ENCODE data around the gene ERFL. TPM values are rescaled to one million over a fixed set of nuclear protein-coding genes. Genes with fewer than 3 reads are reported as not detected.
"Not testable (repeated sequence)": the region's sequence is repeated elsewhere in the genome, so short reads cannot be mapped to it uniquely, and the experiment has no call there.

The ERFL gene
- total RNA-seq, 1 donor from 2014 or later = not detected

DNA sequence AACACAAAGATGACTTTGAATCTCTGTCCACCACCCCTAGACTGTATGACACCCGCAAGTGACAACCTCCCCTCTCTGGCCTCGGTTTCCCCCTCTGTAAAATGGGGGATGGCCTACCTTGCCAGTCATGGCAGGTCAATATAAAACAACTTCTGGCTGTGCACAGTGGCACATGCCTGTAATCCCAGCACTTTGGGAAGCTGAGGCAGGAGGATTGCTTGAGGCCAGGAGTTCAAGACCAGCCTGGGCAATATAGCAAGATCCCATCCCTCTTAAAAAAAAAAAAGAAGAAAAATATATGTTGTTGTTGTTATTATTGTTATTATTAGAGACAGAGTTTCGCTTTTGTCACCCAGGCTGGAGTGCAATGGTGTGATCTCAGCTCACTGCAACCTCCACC is 52.3 kb downstream of the ERFL start:
- not testable (repeated sequence) for ATAC-seq

DNA sequence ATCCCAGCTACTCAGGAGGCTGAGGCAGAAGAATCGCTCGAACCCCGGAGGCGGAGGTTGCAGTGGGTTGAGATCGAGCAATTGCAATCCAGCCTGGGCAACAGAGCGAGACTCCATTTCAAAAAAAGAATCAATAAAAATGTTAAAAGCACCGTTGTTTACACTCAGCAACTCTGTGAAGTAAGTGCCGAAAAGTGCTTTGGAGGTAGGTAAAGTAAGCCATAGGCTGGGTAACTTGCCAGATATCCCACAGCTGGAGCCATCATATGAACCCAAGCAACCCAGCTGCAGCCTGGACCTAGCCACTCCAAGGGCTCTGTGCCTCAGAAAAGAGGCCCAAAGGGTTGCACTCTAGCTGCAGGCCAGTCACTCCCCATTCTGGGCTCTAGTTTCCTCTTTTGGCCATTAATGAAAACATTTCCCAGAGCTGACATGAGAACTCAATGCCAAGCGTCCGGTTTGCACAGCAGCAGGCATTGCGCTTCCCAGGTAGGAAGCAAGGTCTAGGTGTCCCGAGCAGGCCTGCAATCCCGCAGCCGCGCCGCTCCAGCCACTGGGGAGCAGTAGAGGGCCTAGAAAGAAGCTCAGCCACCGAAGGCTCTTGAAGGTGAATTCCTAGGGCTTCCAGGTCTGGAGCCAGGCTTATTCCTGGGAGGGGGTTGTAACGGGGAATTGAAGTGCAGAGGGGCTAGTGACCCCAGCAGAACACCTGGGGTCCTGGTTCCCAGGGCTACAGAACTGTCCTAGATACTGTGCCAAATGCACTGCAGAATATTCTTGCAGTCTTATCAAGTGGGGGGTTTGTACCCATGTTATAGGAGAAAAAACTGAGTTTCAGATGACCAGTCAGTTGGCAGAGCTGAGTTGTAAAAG is 55.2 kb downstream of the ERFL start:
- ATAC-seq = peak; percentile 58

DNA sequence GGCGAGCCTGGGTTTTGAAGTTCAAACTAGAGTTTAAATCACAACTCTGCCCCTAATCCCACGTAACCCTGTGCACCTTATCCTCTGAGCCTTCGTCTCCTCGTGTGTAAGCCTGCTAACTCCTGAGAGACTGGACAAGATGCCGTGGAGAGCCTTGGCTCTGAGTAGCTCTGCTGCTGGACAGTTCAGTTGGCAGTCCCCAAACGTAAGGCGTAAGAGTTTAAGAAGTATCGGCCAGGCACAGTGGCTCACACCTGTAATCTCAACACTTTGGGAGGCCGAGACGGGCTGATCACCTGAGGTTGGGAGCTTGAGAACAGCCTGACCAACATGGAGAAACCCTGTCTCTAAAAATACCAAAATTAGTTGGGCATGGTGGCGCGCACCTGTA is 55.9 kb downstream of the ERFL start:
- ATAC-seq = no peak

DNA sequence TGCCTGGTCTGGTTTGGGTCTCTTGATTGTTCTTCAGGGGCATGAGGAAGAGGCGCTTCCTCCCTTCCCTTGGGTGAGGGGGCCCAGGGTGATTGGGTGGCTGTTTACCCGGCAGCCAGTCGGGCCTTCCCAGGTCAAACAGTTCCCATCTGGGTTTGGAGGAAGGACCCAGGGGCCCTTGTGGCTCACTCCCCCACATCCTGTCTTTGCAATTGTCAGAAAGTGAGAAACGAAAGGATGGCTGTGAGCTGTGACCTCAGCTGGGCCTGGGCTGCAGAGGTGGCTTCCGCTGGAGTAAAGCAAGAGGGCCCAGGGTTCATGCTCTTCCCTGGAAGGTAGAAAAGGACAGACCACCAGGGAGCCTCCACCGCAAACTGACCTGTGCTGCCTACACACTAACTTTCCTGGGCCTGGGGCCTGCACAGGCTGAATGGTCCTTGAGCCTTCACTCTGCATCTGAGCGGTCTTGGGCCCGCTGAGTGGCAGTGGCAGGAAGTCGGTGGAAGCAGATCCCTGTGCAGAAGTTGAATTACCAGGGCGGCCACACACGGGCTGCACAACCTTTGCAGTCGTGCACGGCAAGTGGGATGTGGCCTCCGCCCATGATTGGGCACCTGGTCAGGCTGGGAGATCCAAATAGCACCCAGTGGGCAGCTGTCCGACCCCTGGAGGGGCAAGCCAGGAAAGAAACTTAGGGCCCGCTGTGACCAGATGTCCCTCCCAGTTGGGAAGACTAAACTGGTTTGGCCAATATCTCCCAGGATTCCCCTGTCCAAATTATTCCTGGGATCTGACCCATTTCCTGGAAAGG is 56.5 kb downstream of the ERFL start:
- peak; percentile 12 for ATAC-seq

DNA sequence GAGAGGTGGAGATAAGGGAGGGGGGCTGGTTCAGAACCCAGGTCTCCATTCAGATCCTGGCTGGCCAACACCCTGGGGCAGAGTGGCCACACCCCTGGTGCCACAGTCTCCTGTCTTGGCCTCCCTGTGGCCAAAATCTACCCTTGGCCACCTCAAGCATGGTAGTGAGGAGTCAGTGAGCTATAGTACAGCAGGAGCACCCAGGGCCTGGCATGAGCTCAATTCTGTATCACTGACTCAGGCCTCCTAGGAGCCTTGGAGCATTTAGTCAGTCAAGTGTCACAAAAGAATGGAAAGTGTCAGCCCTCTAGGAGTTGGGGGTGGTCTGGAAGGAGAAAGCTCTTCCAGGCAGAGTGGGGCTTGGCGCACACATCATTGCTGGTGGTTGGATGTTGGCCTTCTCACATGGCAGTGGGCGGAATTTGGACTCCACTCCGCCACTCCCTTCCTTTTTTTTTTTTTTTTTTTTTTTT is 57.8 kb downstream of the ERFL start:
- peak; percentile 4 for ATAC-seq

DNA sequence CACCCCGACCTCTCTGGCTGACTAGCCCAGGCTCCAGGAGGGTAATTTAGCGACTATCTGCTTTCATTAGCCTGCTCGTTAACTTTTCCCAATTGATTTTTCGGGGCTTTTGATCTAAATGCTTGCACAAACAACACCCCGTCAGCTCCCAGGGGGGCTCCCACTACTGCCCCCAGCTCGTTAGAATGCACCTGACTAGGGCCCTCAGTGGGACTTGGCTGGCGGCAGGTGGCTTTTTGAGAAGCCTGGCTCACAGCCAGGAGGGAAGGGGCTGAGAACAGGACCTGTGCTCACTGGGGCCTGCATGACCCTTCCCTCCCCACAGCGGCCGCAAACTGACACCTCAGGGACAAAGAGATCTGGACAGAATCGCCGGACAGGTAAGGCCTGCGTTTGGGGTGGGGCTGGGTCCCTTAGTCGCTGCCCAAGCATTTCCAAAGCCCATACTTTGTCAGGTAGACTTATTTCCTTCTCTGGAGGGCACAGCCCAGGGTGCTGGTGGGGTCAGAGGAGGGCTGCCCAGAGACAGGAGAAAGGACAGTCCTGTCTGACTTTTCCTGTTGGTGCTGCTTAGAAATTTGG is 58.8 kb downstream of the ERFL start:
- no peak for ATAC-seq

DNA sequence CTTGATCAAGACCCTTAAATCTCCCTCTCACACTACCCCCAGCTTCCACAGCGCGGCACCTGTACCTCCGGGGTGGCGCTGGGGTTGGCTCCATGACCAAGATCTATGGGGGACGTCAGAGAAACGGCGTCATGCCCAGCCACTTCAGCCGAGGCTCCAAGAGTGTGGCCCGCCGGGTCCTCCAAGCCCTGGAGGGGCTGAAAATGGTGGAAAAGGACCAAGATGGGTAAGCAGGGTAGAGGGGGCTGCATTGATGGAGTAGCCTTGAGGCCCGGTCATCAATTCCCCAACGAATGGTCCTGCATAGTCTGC is 59.3 kb downstream of the ERFL start:
- no peak for ATAC-seq

DNA sequence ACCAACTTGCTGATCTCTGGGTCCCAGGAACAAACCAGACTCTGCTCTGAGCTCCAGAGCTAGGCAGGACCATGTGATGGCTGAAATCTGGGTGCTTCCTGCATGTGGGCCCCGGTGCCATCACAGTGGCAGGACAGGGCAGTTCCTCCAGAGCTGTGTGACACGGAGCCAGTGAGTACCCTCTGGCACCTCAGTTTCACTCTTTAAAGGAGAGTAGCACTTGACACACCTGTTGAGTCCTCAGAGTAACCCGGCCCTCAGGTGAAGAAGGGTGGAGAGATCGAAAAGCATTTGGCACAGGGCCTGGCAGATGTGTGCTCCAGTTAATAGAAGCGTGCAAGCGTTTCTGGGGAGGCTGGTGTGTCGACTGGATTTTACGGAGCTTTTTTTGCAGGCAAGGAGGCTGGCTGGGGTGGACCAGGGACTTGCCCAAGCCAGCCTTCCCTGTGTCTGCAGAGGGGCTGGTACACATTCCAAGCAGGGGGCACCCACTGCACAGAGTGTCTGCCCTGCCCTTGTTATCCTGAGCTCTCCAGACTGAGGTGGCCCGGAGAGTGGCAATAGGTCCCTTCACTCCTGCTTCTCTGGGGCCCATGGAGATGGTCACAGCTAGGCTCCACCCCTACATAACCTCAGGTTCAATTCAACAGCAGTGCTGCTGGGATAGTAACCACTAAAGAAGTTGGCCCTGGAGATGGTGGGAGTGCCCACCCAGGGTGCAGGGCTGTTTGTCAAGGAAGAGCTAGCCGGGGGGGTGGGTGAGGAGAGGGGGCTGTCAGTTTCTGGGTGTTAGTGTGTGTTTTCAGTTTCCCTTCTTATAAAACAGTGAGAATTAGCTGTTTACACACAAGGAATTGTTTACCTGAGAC is 59.9 kb downstream of the ERFL start:
- peak; percentile 19 for ATAC-seq

DNA sequence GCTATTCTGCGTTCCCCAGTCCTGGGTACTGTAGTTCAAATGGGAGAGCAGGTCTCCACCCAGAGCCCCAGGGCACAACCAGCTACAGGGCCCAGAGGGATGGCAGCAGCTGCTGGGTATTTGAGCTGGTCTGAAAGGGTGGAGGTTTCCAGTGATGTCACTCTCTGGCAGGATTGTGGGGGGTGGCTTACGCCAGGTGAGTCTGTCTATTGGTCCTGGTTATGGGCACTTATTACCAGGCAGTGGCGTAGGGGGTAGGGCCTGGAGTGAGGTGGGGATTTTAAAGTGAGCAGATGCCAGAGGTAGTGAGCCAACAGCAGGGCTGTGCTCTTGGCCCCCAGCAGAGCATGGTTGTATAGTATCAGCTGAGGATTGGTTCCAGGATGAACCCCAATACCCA is 62.0 kb downstream of the ERFL start:
- no peak for ATAC-seq

DNA sequence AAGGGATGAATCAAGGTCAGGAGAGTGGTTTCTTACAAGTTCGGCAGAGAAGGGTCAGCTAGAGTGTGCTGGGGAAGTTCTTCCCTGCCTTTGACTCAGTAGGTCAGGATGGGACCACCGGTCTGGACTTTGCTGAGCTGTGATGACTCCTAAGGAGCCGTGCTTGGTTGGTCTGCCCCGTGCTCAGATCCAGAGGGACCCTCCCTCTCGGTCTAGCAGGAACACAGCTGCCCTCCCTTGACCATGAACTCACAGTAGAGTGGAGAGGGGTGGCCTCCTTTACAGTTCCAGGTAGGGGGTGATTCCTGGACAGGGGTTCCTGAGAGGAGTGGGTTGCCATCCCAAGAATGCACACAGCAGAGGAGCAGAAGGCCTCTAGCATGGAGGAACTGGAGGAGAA is 63.9 kb downstream of the ERFL start:
- ATAC-seq = no peak

DNA sequence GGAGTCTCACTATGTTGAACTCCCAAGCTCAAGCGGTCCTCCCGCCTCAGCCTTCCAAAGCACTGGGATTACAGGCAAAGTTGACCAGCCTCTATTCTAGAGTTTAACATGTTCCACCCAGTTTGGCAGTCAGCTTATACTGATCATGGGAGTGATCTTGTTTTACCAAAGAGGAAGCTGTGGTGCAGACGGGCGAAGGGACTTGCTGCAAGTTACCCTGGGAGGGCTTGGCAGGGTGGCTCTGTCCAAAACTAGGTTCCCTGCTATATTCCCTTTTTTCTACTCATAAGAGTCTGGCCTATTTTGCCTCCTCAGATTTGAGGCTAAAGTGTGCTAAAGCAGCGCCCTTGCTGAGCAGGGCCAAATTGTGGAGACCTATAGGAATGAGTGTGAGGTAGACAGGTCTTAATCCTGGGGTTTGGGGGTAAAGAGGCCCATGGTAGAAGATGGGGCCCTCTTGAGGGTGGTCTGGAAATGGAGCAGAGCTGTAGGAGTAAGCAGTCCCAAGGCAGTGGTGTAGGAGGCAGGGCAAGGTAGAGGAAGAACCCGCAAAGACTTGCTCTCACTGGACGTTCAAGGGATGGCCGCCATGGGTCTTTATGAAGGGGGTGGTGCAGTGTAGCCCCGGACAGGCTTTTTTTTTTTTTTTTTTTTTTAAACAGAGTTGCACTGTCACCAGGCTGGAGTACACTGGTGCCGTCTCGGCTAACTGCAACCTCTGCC is 64.9 kb downstream of the ERFL start:
- no peak for ATAC-seq

DNA sequence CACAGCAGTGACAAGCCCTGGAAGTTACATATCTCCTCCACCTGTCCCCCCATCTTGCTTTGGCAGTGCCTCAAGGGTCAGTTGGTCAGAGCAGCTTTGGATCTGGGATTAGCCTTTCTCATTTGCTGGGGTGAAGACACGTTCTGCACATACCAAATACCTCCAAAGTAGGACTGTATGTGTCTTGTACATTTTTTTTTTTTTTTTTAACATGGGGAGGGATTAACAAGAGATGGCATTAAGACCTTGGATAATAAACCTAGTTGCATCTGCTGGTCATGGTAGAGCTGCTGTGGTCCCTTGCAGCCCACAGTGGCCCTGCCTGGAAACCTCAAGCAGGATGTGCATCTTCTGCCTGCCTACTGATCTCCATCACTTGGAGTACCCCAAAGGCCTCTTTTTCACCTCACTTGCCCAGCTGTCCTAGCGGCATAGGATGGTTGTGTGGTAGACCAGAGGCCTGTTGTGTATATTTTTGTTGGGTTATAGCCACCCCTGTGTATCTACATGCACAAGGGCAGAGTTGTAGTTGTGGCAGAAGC is 65.7 kb downstream of the ERFL start:
- ATAC-seq = no peak

DNA sequence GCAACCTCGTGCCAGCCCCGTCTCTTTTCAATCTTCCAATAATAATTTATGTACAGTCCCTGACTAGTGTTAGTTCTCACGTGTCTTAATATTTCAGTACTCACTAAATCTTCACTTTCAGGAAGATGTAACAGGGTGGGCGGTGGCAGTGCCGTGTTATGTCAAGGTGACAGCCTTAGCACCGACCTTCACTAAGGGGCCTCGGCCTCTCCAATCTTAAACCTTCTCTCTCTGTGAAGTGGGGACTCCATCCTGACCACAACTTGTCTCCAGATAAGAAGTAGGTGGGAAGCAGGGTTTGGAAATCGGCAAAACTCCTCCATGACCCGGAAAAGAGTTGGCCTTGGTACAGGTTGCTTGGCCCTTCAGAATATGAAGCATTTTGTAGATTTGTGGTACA is 66.4 kb downstream of the ERFL start:
- no peak for ATAC-seq

DNA sequence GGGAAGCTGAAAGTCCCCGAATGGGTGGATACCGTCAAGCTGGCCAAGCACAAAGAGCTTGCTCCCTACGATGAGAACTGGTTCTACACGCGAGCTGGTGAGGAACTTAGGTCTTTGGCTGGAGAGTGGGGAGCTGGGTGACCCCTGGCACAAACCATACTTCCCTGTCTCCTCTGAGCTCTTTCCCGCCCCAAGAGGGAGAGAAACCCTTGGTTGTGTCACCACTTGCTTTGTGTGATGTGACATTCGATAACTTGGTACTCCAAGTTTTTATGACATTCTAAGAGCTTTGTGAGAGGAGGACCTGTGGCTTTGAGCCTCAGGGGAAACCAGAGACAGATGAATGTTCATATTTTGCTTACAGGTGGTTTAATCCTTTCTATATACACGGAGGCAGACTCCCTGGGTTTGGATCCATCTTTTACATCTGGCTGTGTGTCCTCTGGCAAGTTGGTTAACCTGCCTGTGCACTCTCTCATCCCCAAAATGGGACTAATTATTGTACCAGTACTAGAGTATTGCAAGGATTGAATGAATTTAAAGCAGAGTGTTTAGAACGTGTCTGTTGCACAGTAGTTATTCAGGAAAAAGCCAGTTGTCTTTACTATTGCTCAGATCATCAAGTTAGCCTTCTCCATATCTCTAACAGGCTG is 67.0 kb downstream of the ERFL start:
- no peak for ATAC-seq

DNA sequence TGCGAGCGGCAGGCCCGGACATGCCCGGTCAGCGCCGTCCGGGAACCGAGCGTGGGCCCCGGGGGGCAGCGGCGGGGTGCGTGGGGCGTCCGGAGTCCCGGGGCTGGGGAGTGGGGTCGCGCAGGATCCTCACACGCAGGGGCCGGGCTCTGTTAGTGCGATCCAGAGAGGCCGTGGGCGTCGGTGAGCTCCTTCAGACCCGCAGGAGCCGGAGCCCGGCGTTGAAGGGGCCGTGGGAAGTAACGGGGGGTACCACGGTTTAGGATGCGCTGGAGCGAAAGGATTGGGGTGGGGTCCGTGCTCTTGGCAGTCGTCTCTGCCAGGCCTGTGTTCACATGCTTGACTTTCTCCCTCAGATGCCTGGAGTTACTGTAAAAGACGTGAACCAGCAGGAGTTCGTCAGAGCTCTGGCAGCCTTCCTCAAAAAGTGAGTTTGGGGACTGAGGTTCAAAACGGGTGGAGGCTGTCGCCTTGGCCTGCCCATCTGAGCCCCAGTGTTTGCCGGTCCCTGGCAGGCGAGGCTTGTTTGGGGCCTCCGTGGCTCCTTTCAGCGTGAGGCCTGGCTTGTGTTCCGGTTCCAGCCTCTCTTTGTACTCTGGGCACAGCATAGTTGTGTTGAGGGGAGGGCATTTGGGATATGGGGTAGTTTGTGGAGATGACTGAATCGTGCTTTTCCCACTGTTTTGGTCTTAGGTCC is 67.7 kb downstream of the ERFL start:
- no peak for ATAC-seq

DNA sequence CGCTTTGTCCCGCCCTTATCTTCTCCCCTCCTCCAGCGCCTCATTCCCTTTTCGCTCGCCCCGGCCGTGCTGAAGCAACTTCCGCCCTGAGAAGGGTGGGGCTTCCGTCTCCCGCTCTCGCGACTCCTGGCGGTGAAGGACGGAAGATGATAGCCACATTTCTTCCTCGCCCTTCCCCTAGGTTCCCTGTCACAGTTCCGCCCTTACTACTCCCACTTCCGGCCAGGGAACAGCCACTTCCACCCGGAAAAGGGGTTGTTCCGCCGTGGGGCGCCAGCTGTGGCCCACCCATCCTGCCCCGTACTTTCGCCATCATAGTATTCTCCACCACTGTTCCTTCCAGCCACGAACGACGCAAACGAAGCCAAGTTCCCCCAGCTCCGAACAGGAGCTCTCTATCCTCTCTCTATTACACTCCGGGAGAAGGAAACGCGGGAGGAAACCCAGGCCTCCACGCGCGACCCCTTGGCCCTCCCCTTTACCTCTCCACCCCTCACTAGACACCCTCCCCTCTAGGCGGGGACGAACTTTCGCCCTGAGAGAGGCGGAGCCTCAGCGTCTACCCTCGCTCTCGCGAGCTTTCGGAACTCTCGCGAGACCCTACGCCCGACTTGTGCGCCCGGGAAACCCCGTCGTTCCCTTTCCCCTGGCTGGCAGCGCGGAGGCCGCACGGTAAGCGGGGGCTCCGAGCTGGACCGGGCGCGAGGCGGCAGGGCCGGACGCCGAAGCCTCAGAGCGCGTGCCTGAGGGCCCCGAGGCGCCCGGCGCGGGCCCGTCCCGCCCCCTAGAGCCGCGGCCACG is 68.4 kb downstream of the ERFL start, which contains the start of gene RPS19:
Gene RPS19, plus strand, starts transcription at position 638 of the 801 bp plus-strand sequence. CDS start 520 bp downstream, outside the sequence.
- peak; percentile 95 for ATAC-seq

DNA sequence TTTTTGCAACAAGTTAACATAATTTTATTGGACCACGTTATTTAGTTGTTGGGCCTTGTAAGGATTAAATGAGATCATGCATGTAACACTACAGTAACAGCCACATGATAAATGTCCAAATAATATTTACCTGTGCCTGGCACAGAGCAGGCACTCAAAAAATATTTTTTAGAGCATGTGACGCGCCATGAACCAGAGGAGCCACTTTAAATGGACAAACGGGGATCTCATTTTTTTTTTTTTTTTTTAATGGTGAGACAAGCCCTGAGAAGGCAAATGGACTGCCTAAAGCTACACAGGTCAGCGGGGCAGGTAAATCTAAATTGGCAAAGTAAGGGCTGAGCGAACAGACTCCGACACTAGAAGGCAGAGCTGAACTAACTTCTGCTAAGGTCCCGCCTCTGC is 69.0 kb downstream of the ERFL start:
- ATAC-seq = no peak
